ENCODE data around the gene HDAC9.
"Not testable (repeated sequence)": the region's sequence is repeated elsewhere in the genome, so short reads cannot be mapped to it uniquely, and the experiment has no call there.

HDAC9 gene

DNA sequence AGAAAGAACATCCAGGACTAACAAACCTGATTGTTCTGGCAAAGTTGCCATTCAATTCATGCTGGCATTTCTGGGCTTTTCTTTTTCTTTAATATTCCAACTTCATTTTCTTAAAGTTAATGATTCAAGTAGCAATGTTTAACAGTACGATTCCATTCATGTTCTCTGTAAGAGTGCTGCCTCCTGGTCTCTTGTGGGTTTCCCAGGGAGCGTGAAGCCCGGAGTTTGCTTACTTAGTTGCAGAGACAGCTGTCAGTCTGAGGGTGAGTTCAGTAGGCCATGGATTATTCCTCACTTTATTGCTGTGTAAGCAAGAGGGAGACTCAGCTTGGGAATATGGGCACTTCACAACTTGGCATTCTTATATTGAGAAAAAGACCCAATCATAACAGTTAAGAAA, 479.7 kb downstream of the HDAC9 start:
- no peak for DNase-seq (ENCODE audit: low spot score in 2 of 2)
- Histone ChIP-seq H3K4me1 (no peaks in the 10 kb centered on the region), H3K4me3 (no peak overlapping the region), H3K9me3 (no peaks in the 10 kb centered on the region), H3K27me3 (ENCODE audit: low read depth) (no peaks in the 10 kb centered on the region), H3K36me3 (replicated peaks) (no peaks in the 10 kb centered on the region)
- in situ Hi-C loops (cut with MboI; ENCODE audit: low sequenced_read_pairs), result no loop called here

DNA sequence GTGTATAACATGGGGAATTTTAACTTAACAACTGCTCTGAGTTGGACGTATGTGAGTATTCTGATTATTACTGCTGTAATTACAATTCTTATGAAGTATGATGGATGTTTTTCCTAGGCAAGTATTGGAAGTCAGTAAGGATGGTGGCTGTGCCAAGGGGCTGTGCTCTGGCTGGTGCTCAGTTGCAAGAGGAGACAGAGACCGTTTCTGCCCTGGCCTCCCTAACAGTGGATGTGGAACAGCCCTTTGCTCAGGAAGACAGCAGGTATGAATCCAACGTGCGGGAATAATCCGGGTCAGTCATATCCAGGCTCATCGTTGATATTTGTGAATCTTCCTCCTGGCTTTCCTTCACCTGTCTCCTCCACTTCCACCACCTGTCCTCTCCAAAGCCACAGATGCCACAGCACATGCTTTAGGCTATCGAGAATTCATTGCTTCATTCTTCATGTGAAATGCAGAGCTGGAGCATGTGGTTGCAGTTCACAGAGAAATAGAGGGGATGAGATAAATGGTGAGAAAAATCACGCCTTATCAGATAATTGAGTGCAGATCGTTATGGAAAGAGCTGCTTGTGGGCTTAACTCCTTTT, 480.2 kb downstream of the HDAC9 start:
- no peak for DNase-seq (ENCODE audit: low spot score in 2 of 2)
- H3K9me3 ChIP-seq, result no peaks in the 10 kb centered on the region
- in situ Hi-C loops (cut with MboI; ENCODE audit: low sequenced_read_pairs), result no loop called here
- H3K4me3 ChIP-seq, result no peak overlapping the region
- no peaks in the 10 kb centered on the region for H3K36me3 ChIP-seq (replicated peaks)
- no peaks in the 10 kb centered on the region for H3K27me3 ChIP-seq (ENCODE audit: low read depth)
- no peaks in the 10 kb centered on the region for H3K4me1 ChIP-seq

DNA sequence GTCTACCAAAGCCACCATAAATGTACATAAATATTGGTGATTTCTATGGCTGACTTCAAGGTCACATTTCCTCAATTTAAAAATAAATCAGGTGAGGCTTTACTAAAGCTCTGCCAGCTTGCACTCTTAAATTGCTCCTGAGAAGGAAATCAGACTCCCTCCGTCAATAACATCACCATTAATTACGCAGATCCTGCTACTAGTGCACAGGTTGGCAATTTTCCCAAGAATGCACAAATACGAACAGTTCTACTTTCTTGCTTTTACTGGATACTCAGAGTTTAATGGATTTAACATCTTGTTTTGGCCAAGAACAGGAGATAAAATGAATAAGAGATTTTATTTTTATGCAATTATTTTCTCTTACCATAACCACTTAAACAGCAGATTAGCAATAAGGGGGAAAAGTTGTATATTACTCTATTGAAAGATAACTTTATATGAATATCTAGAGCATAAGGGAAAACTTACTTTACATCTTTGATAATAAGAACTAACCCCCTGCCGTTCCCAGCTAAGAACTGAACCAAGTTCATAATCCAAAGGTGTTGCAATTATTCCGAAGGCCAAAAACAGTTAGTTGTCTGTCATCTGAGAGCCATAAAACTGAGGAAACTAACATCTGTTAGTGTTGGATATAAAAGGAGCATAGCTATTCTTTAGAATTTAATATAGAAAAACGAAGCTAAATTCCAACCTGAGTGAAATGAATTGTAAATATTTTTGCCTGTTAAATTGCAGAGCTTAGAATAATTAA, 481.3 kb downstream of the HDAC9 start:
- H3K4me1 ChIP-seq, result no peaks in the 10 kb centered on the region
- in situ Hi-C loops (cut with MboI; ENCODE audit: low sequenced_read_pairs), result no loop called here
- H3K36me3 ChIP-seq (replicated peaks), result no peaks in the 10 kb centered on the region
- no peak for DNase-seq (ENCODE audit: low spot score in 2 of 2)
- no peaks in the 10 kb centered on the region for H3K9me3 ChIP-seq
- H3K4me3 ChIP-seq, result no peak overlapping the region
- H3K27me3 ChIP-seq (ENCODE audit: low read depth), result no peaks in the 10 kb centered on the region

DNA sequence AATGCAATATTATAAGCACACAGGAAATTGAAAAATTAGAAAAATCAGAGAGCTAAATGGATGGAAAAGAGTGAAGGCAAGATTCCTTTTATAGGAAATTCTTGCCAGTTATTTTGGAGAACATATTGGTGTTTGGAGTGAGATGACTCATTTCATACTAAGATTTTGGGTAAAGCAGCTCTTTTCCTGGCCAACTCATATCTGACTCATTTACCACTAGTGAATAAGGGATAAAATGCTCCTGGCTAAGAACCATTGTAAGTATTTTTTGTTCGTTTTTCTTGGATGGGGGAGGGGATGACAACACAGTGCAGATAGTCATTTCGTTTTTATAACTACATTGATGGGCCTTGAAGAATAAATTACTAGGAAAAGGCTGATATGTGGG, 482.6 kb downstream of the HDAC9 start:
- H3K4me1 ChIP-seq, result no peaks in the 10 kb centered on the region
- no peaks in the 10 kb centered on the region for H3K36me3 ChIP-seq (replicated peaks)
- no peak for DNase-seq (ENCODE audit: low spot score in 2 of 2)
- no peaks in the 10 kb centered on the region for H3K27me3 ChIP-seq (ENCODE audit: low read depth)
- no peak overlapping the region for H3K4me3 ChIP-seq
- no peaks in the 10 kb centered on the region for H3K9me3 ChIP-seq
- in situ Hi-C loops (cut with MboI; ENCODE audit: low sequenced_read_pairs), result no loop called here

DNA sequence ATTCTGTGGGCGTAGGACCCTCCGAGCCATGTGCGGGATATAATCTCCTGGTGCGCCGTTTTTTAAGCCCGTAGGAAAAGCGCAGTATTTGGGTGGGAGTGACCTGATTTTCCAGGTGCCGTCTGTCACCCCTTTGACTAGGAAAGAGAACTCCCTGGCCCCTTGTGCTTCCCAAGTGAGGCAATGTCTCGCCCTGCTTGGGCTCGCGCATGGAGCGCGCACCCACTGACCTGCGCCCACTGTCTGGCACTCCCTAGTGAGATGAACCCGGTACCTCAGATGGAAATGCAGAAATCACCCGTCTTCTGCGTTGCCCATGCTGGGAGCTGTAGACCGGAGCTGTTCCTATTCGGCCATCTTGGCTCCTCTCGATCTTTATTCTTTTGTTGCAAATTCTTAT, 495.2 kb downstream of the HDAC9 start:
- H3K4me3 ChIP-seq; H3K27me3 ChIP-seq (ENCODE audit: low read depth); in situ Hi-C loops (cut with MboI; ENCODE audit: low sequenced_read_pairs); H3K4me1 ChIP-seq; DNase-seq (ENCODE audit: low spot score in 2 of 2); H3K9me3 ChIP-seq; H3K36me3 ChIP-seq (replicated peaks): not testable (repeated sequence)

DNA sequence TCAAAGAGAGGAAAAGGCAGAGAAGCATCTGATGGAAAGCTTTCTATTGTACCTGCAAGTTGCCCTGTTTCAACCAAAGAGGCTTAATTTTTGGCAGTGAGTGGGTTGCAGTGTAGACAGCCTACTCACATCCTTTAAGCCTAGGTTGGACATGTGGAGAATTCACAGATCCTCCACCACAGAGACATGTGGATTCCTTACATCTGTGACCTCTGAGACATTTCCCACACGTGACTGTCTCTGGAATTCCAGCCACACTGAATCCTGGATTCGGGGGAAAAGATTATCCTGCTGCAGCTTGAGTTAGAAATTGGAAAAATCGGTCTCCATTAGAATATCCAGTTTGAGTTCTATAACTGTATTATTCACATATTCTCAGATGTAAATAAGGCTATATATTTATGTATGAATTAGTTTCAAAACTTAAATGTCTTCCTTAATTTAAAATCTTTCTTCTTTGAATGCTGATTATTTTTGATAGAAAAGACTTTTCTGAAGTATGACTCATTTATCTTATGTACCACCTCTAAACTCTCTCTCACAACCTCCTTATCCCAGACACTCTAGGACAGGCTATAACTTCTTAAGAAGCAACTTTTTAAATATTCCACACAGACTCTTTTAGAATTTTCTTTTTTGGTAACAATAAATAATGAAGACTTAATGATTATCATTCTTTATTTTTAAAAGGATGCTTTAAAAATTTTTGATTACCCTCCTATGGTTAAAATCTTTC, 498.6 kb downstream of the HDAC9 start:
- in situ Hi-C loops (cut with MboI; ENCODE audit: low sequenced_read_pairs), result no loop called here
- Histone ChIP-seq H3K27me3 (ENCODE audit: low read depth) (no peaks in the 10 kb centered on the region), H3K9me3 (no peaks in the 10 kb centered on the region), H3K4me3 (no peak overlapping the region), H3K4me1 (no peaks in the 10 kb centered on the region), H3K36me3 (replicated peaks) (no peaks in the 10 kb centered on the region)
- no peak for DNase-seq (ENCODE audit: low spot score in 2 of 2)

DNA sequence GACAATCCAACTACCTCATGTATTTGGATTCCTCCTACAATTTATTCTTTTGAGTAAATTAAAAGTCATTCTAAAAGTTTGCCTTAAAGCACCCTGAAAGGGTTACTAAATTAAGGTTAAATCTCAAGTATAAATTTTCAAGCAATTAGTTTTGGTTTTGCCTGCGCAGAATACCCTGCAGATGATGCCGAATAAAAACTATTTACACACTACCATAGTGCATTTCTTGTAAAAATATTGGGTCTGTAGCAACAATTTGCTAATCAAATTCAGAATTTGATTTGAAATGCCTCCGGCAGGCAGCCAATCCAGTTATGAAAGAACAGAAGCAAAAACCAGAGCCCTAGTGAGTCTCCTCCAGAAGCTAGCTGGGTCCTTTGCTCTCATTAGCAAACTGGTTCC, 499.7 kb downstream of the HDAC9 start:
- Histone ChIP-seq H3K9me3 (no peaks in the 10 kb centered on the region), H3K27me3 (ENCODE audit: low read depth) (no peaks in the 10 kb centered on the region), H3K4me3 (no peak overlapping the region), H3K4me1 (no peaks in the 10 kb centered on the region), H3K36me3 (replicated peaks) (no peaks in the 10 kb centered on the region)
- DNase-seq (ENCODE audit: low spot score in 2 of 2), result no peak
- in situ Hi-C loops (cut with MboI; ENCODE audit: low sequenced_read_pairs), result no loop called here

DNA sequence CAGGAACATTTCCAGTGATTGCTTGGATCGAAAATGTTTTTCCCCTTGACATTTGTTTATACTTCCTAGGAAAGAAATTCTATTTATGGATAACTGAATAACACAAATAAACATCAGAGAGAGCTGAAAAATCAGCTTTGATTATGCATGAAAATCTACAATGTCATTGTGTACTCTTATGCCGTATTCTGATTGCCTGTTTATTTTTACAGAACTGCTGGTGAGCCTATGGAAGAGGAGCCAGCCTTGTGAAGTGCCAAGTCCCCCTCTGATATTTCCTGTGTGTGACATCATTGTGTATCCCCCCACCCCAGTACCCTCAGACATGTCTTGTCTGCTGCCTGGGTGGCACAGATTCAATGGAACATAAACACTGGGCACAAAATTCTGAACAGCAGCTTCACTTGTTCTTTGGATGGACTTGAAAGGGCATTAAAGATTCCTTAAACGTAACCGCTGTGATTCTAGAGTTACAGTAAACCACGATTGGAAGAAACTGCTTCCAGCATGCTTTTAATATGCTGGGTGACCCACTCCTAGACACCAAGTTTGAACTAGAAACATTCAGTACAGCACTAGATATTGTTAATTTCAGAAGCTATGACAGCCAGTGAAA, 500.4 kb downstream of the HDAC9 start:
- no peaks in the 10 kb centered on the region for H3K4me1 ChIP-seq
- no peak for DNase-seq (ENCODE audit: low spot score in 2 of 2)
- in situ Hi-C loops (cut with MboI; ENCODE audit: low sequenced_read_pairs), result no loop called here
- H3K36me3 ChIP-seq (replicated peaks), result no peaks in the 10 kb centered on the region
- no peaks in the 10 kb centered on the region for H3K27me3 ChIP-seq (ENCODE audit: low read depth)
- no peaks in the 10 kb centered on the region for H3K9me3 ChIP-seq
- H3K4me3 ChIP-seq, result no peak overlapping the region

DNA sequence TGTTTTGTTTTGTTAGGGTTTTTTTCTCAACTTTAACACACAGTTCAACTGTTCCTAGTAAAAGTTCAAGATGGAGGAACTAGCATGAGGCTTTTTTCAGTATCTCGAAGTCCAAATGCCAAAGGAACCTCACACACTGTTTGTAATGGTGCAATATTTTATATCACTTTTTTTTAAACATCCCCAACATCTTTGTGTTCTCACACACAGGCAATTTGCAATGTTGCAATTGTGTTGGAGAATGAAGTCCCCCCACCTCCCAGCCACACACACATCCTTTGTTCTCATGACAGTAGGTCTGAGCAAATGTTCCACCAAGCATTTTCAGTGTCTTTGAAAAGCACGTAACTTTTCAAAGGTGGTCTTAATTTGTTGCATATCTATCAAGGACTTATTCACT, 501.0 kb downstream of the HDAC9 start:
- no peaks in the 10 kb centered on the region for H3K36me3 ChIP-seq (replicated peaks)
- in situ Hi-C loops (cut with MboI; ENCODE audit: low sequenced_read_pairs), result no loop called here
- no peak for DNase-seq (ENCODE audit: low spot score in 2 of 2)
- H3K4me1 ChIP-seq, result no peaks in the 10 kb centered on the region
- no peak overlapping the region for H3K4me3 ChIP-seq
- no peaks in the 10 kb centered on the region for H3K9me3 ChIP-seq
- H3K27me3 ChIP-seq (ENCODE audit: low read depth), result no peaks in the 10 kb centered on the region

DNA sequence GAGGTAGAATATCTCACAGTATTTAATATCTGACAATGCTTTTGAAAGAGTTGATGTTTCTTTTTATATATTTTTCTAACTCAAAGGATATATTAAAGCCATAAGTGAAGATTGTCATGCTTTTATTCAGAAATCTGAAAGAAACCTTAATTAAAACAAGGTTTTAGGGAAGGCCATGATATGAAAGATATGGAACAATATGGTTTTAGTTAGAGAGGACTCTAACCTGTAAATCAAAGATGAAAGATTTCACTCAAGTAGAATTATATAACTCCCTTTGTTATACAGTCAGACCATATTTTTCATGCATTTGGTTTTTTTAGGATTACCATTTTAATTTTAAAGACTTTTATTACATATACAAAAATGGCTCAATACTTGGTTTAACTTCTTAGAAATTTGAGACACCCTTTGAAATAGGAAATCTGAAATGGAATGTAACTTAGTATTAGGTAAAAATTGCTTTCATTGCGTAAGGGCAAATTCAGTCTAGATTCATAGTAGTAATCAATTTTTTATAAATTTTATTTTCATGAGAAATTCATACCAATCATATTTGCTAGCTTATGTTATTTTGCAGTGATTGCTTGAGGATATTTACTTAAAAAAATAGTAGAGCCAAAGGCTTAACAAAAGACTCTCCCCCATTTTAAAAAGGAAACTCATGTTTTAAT, 502.1 kb downstream of the HDAC9 start:
- DNase-seq (ENCODE audit: low spot score in 2 of 2), result no peak
- H3K27me3 ChIP-seq (ENCODE audit: low read depth), result no peaks in the 10 kb centered on the region
- H3K36me3 ChIP-seq (replicated peaks), result no peaks in the 10 kb centered on the region
- no peaks in the 10 kb centered on the region for H3K9me3 ChIP-seq
- in situ Hi-C loops (cut with MboI; ENCODE audit: low sequenced_read_pairs), result no loop called here
- H3K4me3 ChIP-seq, result no peak overlapping the region
- no peaks in the 10 kb centered on the region for H3K4me1 ChIP-seq

DNA sequence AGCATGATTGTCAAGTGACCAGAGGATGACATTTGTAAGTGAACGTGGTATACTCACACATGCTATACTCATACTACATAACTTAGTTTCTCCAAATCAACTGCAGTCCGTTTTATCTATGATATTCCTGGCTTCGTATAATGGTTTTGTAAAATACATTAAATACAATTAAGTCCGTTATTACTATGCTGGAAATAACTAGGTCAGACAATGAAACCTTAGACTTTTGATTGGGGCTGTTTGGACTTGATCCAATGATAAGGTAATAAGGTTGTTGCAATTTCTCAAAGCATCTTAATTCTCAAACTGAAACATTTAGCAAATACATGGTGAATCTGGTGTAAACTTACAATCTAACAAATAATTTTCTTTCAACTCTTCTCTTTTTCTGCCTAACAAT, 504.9 kb downstream of the HDAC9 start:
- in situ Hi-C loops (cut with MboI; ENCODE audit: low sequenced_read_pairs), result no loop called here
- no peaks in the 10 kb centered on the region for H3K9me3 ChIP-seq
- H3K4me3 ChIP-seq, result no peak overlapping the region
- H3K4me1 ChIP-seq, result no peaks in the 10 kb centered on the region
- DNase-seq (ENCODE audit: low spot score in 2 of 2), result no peak
- H3K27me3 ChIP-seq (ENCODE audit: low read depth), result no peaks in the 10 kb centered on the region
- H3K36me3 ChIP-seq (replicated peaks), result no peaks in the 10 kb centered on the region

DNA sequence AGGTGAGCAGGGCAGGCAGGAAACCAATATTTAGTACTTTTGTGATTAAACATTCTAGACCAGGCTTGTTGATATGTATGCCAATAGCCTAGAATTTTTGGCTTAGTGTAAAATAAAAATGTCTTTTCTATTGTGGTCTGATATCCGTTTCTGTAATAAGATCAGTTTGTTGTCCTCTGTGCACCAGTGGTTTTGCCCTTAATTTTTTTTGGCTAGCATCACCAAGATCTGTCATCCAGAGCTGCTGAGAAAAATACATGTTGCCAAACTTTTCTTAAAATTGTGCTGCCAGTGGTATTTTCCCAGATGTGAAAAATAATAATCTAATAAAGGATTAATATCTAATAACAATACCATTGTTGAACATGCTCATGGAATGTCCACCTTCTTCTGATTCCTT, 506.3 kb downstream of the HDAC9 start:
- H3K4me1 ChIP-seq, result no peaks in the 10 kb centered on the region
- H3K4me3 ChIP-seq, result no peak overlapping the region
- no peaks in the 10 kb centered on the region for H3K36me3 ChIP-seq (replicated peaks)
- no peak for DNase-seq (ENCODE audit: low spot score in 2 of 2)
- H3K27me3 ChIP-seq (ENCODE audit: low read depth), result no peaks in the 10 kb centered on the region
- H3K9me3 ChIP-seq, result no peaks in the 10 kb centered on the region
- in situ Hi-C loops (cut with MboI; ENCODE audit: low sequenced_read_pairs), result no loop called here

DNA sequence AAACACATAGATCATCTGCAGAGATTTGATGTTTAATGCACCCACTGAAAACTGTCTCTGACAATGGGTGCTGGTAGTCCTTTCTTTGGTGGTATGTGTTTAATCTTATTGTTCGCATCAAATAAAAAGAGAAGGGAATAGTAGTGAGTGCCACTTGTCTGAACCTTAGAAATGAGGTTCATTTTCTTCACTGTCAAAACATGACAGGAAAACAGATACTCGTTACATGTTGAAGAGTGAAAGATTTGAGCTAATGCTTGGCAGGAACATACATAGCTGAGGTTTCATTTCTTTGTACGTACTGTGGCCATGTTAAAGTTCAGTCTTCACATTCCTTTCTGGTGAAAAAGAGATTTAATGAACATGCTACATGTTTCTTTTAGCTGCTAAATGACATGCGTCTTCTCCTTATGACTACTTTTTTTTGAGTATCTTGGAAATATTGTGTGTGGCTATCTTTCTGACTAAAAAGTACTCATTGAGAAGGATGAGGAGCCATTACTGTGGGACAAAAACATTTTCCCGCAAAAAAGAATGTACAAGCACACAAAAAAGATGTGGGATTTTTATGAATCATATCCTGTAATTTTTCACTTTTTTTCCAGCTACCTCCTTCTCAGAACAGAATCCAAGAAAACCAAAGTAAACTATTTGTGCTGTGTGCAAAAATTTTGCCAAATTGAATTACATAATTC, 513.8 kb downstream of the HDAC9 start:
- in situ Hi-C loops (cut with MboI; ENCODE audit: low sequenced_read_pairs), result no loop called here
- Histone ChIP-seq H3K27me3 (ENCODE audit: low read depth) (no peaks in the 10 kb centered on the region), H3K9me3 (no peaks in the 10 kb centered on the region), H3K4me1 (no peaks in the 10 kb centered on the region; the same call in 1 of the 2 replicates), H3K36me3 (replicated peaks) (no peaks in the 10 kb centered on the region), H3K4me3 (no peak overlapping the region)
- DNase-seq (ENCODE audit: low spot score in 2 of 2), result no peak
